HG03354 (cell line): ENCODE results near the gene CERK.
"Not testable (repeated sequence)": the region's sequence is repeated elsewhere in the genome, so short reads cannot be mapped to it uniquely, and the experiment has no call there.

Experiments
- ATAC-seq: cut with Tn5 transposase; IDR thresholded peaks from one replicate; pipeline ENCODE4 v1.9.1; 2021; ENCODE audit warnings: mild to moderate bottlenecking; ENCODE audit not compliant: unreplicated experiment, poor library complexity, severe bottlenecking

CERK gene

GRCh38 chr22:46636221-46637002, 101.6 kb downstream of the CERK start:
- no peak for ATAC-seq

- ATAC-seq: no peak
Measured at GRCh38 chr22:46635756-46636155, 102.3 kb downstream of the CERK start.

- not testable (repeated sequence) for ATAC-seq
Measured at GRCh38 chr22:46634973-46635685, 102.9 kb downstream of the CERK start.
